GM12878 (cell line): Measurements from ENCODE around the gene CALM3. TPM values are rescaled to one million over a fixed set of nuclear protein-coding genes. Genes with fewer than 3 reads are reported as not detected.

ENCODE experiments used
- ATF2 ChIP-seq: IDR thresholded peaks from 2 replicates; pipeline ENCODE4 v1.6.1; 2012; ENCODE audit warnings: low read length, inconsistent platforms
- ATF3 ChIP-seq: IDR thresholded peaks from 2 replicates; pipeline ENCODE4 v1.6.1; 2011; ENCODE audit warnings: low read depth, mild to moderate bottlenecking, low read length, moderate library complexity, borderline replicate concordance; ENCODE audit errors: extremely low read depth
- BACH1 ChIP-seq: fragments of 450-650 bp; IDR thresholded peaks from 2 replicates; pipeline ENCODE4 v1.6.1; 2017; ENCODE audit warnings: mild to moderate bottlenecking, borderline replicate concordance
- CREM ChIP-seq: IDR thresholded peaks from 2 replicates; pipeline ENCODE4 v1.6.1; 2014; ENCODE audit warnings: antibody characterized with exemption, low read depth
- CUX1 ChIP-seq: IDR thresholded peaks from 2 replicates; pipeline ENCODE4 v1.6.1; 2012; ENCODE audit warnings: improper control_type of control experiment, low read depth, low read length; ENCODE audit not compliant: insufficient replicate concordance
- EED ChIP-seq: sonication (generic); IDR thresholded peaks from 2 replicates; pipeline ENCODE4 v1.6.1; 2016; ENCODE audit warnings: antibody characterized with exemption, low read depth
- EP300 ChIP-seq, 2 experiments: fragments of 150-350 bp in 1 of 2; IDR thresholded peaks; 2 replicates each; pipeline ENCODE4 v1.6.1; 2011 to 2012; ENCODE audit warnings: low read depth in 2 of 2, low read length in 2 of 2, borderline replicate concordance in 1 of 2, improper control_type of control experiment in 1 of 2, inconsistent platforms in 1 of 2; ENCODE audit not compliant: control insufficient read depth in 1 of 2
- HDAC6 ChIP-seq: fragments of 200-600 bp; sonication (generic); IDR thresholded peaks from one replicate; pipeline ENCODE4 v1.8.0; 2017; ENCODE audit warnings: antibody characterized with exemption; ENCODE audit not compliant: unreplicated experiment
- IKZF1 ChIP-seq: fragments of 450-650 bp; conservative IDR thresholded peaks from 2 replicates; pipeline ENCODE4 v1.6.1; 2017; ENCODE audit warnings: antibody characterized with exemption, mild to moderate bottlenecking
- KLF5 ChIP-seq: fragments of 450-650 bp; IDR thresholded peaks from 2 replicates; pipeline ENCODE4 v1.6.1; 2014; ENCODE audit warnings: mild to moderate bottlenecking; ENCODE audit not compliant: partially characterized antibody
- NFYB ChIP-seq: IDR thresholded peaks from 2 replicates; pipeline ENCODE4 v1.6.1; 2011; ENCODE audit warnings: low read depth, mild to moderate bottlenecking, low read length, improper control_type of control experiment, moderate library complexity; ENCODE audit not compliant: insufficient read depth
- PML ChIP-seq: IDR thresholded peaks from 2 replicates; pipeline ENCODE4 v1.6.1; 2012; ENCODE audit warnings: low read length, inconsistent platforms
- POLR2A ChIP-seq: IDR thresholded peaks from 2 replicates; pipeline ENCODE4 v1.6.1; 2011; ENCODE audit warnings: low read depth, mild to moderate bottlenecking, low read length
- POU2F2 ChIP-seq: IDR thresholded peaks from 3 replicates; pipeline ENCODE4 v1.6.1; 2011; ENCODE audit warnings: low read depth, mild to moderate bottlenecking, low read length, borderline replicate concordance
- REST ChIP-seq: IDR thresholded peaks from 2 replicates; pipeline ENCODE4 v1.6.1; 2012; ENCODE audit warnings: mild to moderate bottlenecking, low read depth, low read length
- RFX5 ChIP-seq: IDR thresholded peaks from 2 replicates; pipeline ENCODE4 v1.6.1; 2011; ENCODE audit warnings: low read depth, low read length, improper control_type of control experiment
- RUNX3 ChIP-seq: IDR thresholded peaks from 2 replicates; pipeline ENCODE4 v1.6.1; 2012; ENCODE audit warnings: low read length, inconsistent platforms
- SMAD5 ChIP-seq: IDR thresholded peaks from 2 replicates; pipeline ENCODE4 v1.6.1; 2016; ENCODE audit warnings: antibody characterized with exemption, low read depth
- SPI1 ChIP-seq: IDR thresholded peaks from 2 replicates; pipeline ENCODE4 v1.6.1; 2011; ENCODE audit warnings: low read depth, mild to moderate bottlenecking, low read length, moderate library complexity, borderline replicate concordance; ENCODE audit not compliant: insufficient read depth
- polyA plus RNA-seq, 11 experiments: library from polyadenylated mRNA; depleted of rRNA in 4 of 11; unstranded in 6 of 11; stranded (reverse) in 5 of 11; fragments of >200 nt; fragmentation: Nextera tagmentation in 4 of 11; fragmentation: Illumina TruSeq in 1 of 11; extraction: Ambion mirVana in 4 of 11; extraction: Trizol in 1 of 11; gene quantifications; 1 replicate in 1 of 11; 2 replicates in 10 of 11; pipeline versions ENCODE4 v1.2.1 to v1.2.3, GENCODE V29; 2011 to 2016; ENCODE audit warnings: inconsistent platforms in 2 of 11, missing spikeins in 2 of 11, low read depth in 1 of 11
- total RNA-seq, 4 experiments: library from RNA; depleted of rRNA in 3 of 4; stranded (reverse); fragments of >200 nt in 3 of 4; fragmentation: Illumina TruSeq in 1 of 4; extraction: Trizol in 1 of 4; gene quantifications; 2 replicates each; pipeline versions ENCODE4 v1.2.1 to v1.2.3, GENCODE V29; 2013 to 2021

Gene CALM3
- total and polyA plus RNA-seq, 10 of the 15 experiments (the other 5 are each of a cell fraction or from before 2014, with no cell fraction given): 164 to 849 (median 347) TPM

- TF ChIP-seq ATF2: peak; percentile 57; the same call in 1 of the 2 replicates
- peak; percentile 7; the same call in 1 of the 2 replicates for TF ChIP-seq SMAD5
- TF ChIP-seq REST: no peak
- TF ChIP-seq CUX1: no peak
- no peak for TF ChIP-seq SPI1
- no peak for TF ChIP-seq CREM
- TF ChIP-seq NFYB: no peak
- TF ChIP-seq PML: peak; percentile 69; the same call in 1 of the 2 replicates
- no peak for TF ChIP-seq HDAC6
- TF ChIP-seq POU2F2: peak; percentile 24; the same call in 1 of the 3 replicates
- peak; percentile 52 for TF ChIP-seq IKZF1
- no peak for TF ChIP-seq EP300 (IDR thresholded peaks at IDR 0.05; ENCODE audit: borderline replicate concordance in 1 of 2, control insufficient read depth in 1 of 2, low read depth in 2 of 2, low read length in 2 of 2)
- TF ChIP-seq ATF3: no peak
- peak; percentile 71; the same call in 1 of the 2 replicates for TF ChIP-seq EED
- TF ChIP-seq POLR2A: peak; percentile 74
- no peak for TF ChIP-seq RFX5
- TF ChIP-seq KLF5: no peak
- peak; percentile 19; the same call in 1 of the 2 replicates for TF ChIP-seq BACH1
- peak; percentile 98 for TF ChIP-seq RUNX3
These were observed 10.0 kb downstream of the CALM3 start (continued) for GRCh38 chr19:46610851-46611770.
